UCSD-AML1 (cell line): ENCODE results near the gene PRSS33.

Source experiments
- DNase-seq: peaks from one replicate; lab custom pipeline; 2025; ENCODE audit not compliant: unreplicated experiment; lab: John Stamatoyannopoulos, UW

PRSS33 gene

DNA sequence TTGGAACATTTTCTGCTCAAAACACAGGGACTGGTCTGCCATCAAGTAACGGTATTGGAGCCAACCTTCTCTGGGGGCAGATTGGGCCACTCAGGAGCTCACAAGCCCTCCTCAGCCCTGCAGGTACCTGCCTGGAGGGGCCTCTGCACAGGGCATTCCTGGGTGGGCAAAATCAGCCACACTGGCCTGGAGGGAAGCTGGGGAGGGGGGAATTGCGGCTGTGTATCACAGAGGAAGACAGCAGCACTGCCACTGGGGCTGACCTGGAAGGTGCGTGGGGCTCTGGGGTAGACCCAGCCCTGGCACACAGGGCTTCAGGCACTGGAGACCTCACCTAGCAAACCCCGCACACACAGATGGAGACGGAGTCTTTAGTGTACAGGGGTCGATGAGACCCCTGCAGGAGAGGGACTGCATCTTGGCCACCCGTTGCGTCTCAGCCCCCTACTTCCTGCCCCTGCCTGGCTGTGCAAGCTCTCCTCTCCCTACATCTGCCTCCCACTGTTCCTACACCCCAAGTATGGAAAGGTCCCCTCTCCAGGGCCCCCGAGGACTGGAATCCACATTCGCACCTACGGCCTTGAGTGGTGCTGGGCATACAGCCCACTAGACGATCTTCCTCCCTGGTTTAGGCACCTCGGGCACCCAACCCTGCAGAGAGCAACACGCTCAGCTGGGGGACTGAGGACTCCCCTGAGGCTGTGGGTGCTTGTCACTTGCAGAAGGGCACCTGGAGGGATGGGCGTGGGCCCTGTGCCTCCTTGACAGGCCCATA lies 42.1 kb downstream of the PRSS33 start:
- DNase-seq = no peak

DNA sequence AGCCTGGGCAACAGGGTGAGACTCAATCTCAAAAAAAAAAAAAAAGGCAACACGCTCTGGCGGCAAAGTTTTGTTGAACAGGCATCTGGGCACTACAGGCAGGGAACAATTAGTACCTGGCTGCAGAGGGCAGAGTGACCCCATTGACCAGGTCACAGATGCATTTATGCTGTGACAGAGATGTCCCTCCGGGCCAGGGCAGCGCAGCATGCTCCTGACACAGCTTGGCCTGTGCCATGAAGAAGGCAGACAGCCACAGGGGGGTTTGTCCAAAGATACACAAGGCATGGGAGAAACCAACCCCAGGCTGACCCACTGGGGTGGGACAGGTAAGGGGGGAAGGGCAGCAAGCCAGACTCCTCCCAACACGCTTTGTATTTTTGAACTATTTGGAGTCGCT lies 42.6 kb downstream of the PRSS33 start:
- no peak for DNase-seq

DNA sequence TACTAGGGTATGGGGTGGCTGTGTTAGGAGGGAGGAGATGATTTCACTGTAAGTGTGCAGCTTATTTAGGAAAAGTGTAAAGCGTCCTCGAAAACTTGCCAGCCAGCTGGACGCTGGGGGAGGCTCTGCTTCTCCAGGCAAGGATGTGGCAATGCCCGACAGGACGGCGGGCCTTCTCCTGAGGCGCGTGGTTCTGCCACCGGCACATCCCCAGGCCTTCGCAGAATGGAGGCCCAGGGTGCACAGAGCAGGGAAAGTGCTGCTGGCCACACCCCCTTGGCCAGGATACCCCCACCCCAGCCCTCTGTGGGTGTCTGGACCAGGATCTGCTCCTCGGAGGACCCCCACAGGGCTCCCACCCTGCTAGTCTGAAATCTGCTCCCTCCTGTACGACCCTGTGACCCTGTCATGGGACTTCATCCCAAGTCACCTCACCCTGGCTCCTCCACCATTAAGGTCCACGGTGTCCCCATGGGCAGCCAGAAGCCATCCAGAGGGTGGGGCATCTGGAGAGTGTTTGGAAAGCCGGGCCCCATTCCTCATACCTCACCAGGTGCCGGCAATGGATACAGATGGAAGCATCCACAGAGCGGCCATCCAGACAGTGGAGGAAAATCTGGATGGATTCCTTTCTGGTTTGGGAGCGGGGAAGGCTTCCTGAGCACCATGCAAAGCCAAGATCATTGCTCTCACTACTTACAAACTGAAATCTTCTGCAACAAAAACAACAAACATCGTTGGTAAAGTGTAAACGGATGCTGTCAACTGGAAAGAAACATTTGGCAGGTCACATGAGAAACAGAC lies 44.2 kb downstream of the PRSS33 start:
- DNase-seq = no peak

DNA sequence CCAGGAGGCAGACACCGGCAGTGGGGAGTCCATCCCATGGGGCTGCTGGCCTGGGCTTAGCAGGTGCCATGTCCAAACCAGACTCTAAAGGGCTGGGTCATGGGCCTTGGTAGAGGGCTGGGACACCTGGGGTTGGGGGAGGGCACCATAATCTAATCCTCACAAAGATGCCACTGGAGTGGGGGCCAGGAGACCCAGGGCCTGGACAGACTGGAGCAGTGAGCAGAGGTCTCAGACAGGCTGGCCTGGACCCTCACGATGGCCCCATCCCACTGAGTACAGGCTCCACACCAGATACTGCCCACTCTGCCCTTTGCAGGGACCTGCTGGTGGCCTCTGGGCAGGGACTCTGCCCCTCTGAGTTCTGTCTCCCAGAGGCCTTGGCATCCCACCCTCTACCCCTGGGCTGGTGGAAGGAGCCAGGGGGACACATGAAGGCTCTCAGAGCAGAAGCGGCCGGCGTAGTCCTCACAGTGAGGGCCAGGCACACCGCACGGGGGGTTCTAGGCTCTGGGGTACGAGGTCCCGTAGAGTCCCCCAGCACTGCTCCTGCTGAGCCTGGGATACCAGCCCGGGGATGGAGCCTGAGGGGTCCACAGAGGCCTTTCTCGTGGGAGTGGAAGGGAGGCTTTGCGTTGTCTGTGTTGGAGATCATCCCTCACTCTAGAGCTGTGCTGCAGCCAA lies 44.9 kb downstream of the PRSS33 start:
- DNase-seq = no peak

DNA sequence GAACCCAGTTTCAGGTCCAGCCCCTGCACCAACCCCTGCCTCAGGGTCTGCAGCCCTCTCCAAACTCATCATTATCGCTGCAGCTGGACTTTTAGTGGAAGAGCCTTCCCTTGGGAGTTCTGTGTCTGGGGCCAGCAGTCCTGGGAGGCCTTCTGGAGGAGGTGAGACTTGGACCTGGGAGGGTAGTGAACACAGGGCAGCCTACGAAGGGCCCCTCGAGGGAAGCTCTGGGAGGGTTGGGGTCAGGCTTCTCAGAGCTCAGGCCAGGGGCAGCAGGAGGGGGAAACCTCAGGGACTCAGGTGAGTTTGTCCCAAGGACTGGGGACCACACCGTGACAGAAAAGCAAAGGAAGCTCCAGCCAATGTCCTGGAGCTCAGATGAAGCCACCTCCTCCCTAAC lies 46.2 kb downstream of the PRSS33 start:
- DNase-seq = no peak

DNA sequence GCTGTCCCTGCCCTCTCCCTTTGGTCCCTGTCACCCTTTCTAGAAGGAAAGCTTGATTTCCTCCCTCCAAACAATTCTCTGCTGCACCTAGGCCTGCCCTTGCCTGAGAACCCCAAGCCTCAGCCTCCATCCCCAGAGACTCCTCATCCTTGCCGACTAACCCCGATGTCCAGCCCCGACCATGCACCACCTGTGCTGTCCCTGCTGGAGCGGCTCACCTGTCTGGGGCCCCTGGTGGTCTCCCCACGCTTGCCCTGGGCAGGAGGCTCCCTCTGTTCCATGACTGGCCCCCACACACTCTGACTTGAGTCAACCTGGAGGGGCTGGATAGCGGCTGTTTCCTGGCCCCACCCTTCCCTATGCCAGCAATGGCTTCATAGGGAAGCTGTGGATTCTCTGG lies 46.9 kb downstream of the PRSS33 start:
- DNase-seq = no peak

DNA sequence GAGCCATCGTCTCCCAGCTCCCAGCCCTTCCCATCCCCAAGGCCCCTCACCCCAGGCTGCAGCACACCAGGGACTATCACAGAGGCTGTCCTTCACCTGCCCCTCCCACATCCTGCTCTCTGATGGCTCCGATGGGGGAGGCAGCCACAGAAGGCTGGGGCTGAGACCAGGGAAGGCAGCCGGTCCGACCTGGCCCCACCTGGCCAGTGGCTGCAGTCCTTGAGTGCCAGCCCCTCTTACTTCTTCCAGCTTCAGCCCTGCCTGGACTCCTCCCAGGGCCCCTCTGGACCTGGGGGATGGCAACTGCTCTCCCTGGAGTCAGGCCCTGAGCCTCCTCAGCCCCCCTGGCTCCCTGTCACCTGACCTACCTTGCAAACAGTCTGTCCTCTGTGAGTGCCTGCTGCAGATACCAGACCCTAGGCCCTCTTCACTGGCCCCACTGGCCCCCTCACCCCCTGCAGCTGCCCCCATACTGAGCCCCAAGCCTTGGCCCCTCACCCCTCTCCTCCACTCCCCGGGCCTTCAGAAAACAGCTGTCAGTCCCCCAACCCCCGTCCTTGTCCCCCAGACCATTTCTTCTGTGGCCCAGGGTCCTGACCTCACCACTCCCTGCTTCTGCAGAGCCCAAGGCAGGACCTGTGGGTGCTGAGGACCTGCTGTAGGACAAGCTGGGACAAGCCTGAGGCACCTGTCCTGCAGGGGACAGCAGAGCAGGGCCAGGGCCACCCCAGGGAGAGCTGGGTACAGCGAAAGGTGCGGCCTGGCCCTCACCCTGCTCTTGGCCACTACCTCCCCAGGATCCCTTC lies 47.5 kb downstream of the PRSS33 start:
- no peak for DNase-seq

DNA sequence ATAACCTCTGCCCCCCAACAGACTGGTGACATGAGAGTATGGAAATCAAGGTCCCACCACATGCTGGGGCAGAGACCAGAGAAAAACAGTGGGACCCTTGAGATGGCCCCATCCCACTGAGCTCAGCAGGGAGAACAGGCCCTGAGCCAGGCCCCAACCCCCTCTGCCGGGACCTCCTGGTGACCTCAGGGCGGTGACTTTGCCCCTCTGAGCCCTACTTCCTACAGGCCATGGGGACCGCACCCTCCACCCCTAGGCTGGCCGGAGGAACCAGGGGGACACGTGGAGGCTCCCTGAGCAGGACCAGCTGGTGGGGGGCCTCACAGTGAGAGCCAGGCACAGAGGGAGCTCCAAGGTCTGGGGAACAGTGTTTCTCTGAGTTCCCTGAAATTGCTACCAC lies 48.7 kb downstream of the PRSS33 start:
- no peak for DNase-seq

DNA sequence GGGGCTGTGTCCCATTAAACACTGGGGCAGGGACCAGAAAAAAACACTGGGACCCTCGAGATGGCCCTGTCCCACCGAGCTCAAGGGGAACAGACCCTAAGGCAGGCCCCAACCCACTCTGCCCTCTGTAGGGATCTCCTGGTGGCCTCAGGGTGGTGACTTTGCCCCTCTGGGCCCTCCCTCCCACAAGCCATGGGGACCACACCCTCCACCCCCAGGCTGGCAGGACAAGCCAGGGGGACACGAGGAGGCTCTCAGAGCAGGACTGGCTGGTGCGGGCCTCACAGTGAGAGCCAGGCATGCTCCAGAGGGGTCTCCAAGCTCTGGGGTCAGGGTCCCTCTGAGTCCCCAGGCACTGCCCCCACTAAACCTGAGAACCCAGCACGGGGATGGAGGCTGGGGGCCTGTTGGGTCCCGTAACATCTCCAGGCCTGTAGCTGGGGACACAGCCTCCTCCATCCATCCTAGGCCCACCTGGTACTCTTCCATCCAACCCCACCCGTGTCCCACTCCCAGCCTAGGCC lies 49.4 kb downstream of the PRSS33 start:
- DNase-seq = no peak

DNA sequence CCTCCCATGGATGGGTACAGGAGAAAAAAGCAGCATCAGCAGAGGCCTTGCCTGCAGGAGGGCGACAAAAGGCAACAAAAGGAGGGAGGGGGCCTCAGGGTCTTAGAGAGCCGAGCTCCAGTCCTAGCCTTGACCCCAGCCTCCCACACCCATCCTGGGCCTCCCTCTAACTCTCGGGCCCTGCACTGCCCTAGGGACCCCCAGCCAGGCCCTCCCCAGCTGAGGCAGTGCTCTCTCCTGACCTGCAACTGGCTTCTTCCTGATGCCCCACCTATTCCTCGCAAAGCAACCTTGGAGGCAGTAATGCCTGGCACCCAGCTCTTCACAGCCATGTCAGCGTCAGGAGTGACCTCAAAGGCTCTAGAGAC lies 50.1 kb downstream of the PRSS33 start:
- no peak for DNase-seq

DNA sequence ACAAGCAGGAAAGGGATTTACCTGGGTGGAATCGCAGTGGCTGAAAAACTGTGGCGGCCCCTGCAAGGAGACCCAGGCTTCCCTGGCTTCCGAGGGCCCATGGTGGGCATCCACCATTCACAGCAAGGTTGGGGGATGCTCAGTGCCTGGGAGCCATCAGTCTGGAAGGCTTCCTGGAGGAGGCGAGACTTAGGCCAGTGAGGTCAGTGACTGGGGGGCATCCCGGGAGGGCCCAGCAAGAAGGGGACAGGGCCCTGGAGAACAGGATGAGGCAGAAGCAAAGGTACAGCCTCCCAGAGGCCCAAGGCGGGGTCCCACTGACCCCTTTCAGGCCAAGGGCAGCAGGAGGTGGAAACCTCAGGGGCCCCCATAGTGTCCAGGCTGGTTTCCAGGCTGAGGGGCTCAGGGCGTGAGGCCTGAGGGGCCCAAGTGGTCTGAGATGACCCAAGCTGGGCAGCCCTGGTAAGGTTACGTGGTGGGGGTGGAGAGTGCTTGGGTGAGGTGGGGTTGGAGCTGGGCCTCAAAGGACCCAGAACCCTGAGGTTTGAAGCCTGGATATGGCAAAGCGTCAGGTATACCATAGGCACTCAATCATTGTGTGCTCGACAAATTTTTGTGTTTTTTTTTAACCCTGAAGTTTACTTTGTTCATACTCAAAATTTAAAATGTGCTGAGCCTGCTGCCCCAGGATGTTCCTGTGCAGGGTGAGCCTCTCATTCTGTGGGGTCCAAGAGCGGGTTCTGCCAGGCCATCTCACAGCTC lies 50.7 kb downstream of the PRSS33 start:
- DNase-seq = no peak

DNA sequence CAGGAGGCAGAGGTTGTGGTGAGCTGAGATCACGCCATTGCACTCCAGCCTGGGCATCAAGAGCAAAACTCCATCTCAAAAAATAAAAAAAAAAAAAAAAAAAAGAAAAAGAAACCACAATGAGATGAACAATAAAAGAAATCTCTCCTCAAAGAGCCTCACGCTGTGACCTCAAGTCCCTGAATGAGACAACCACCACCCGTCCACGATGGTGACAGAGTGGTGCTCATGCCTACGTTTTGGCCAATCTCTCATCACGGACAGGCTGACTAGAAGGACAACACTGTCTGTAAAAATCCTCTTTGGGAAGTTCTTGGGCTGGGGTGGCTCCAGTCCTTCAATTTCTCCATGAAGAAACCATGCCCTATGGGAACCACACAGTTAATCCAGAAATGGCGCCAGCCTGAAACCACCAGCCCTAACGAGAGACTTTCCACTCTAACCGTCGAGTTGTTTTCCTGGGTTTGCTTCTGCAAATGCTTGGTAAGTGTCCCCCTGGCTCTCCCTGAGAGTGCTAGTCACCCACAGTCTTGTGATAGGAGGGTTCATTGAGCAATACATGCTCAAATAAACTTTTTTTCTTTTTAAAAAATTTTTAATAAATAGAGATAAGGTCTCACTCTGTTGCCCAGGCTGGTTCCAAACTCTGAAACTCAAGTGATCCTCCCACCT lies 52.4 kb downstream of the PRSS33 start:
- DNase-seq = no peak
